ENCODE results near the gene TMEM198. TPM values are rescaled to one million over a fixed set of nuclear protein-coding genes. Genes with fewer than 3 reads are reported as not detected.

The TMEM198 gene
- total RNA-seq, 1 donor from 2014 or later, result 1.5 TPM

DNA sequence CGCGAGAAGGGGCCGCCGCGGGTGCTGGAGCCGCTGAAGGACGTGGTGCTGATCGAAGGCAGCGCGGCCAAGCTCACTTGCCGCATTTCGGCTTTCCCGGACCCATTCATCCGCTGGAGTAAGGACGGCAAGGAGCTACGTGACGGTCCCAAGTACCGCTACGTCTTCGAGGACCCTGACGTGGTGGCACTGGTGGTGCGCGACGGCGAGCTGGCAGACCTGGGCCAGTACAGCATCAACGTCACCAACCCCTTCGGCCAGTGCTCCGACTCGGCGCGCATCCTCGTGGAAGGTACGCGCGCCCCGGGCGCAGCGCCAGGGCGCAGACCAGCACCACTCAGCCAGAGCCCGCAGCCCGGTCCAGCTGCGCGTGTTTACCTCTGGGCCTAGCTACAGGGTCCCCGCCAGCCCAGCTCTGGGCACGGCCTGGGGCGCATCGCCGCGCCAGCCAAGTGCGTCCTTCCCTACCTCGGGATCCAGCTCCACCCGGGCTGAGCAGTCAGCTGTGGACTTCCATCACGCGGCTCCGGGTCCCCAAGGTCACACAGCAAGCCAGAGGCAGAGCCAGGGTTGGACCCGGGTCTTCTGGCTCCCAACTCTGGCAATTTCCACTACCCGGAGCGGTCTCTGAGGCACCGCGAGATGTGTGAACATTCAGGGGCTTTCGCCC, 46.9 kb upstream of the TMEM198 start:
- peaks cover 35% of the 10 kb centered on the region for H3K4me1 ChIP-seq
- H3K36me3 ChIP-seq, result no peaks in the 10 kb centered on the region
- no peaks in the 10 kb centered on the region for H3K27me3 ChIP-seq
- peak overlapping the region; percentile 95 for H3K27ac ChIP-seq
- peak overlapping the region; percentile 71 to 84 for H3K4me3 ChIP-seq
- DNase-seq (ENCODE audit: extremely low spot score in 2 of 2), result no peak
- intact Hi-C loops (cut with DNase I), result loop anchor here (5.0 kb wide), 1 partner anchor 145 kb away; no protein-coding TSS in a partner anchor
- no peak for TF ChIP-seq POLR2A (IDR thresholded peaks at IDR 0.05)
- TF ChIP-seq, protein P1, sequence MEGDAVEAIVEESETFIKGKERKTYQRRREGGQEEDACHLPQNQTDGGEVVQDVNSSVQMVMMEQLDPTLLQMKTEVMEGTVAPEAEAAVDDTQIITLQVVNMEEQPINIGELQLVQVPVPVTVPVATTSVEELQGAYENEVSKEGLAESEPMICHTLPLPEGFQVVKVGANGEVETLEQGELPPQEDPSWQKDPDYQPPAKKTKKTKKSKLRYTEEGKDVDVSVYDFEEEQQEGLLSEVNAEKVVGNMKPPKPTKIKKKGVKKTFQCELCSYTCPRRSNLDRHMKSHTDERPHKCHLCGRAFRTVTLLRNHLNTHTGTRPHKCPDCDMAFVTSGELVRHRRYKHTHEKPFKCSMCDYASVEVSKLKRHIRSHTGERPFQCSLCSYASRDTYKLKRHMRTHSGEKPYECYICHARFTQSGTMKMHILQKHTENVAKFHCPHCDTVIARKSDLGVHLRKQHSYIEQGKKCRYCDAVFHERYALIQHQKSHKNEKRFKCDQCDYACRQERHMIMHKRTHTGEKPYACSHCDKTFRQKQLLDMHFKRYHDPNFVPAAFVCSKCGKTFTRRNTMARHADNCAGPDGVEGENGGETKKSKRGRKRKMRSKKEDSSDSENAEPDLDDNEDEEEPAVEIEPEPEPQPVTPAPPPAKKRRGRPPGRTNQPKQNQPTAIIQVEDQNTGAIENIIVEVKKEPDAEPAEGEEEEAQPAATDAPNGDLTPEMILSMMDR (IDR thresholded peaks at IDR 0.05), result no peak
- no peak for TF ChIP-seq POLR2AphosphoS5 (IDR thresholded peaks at IDR 0.05; ENCODE audit: insufficient read depth in 1 of 2, low read depth in 1 of 2)
- H3K9me3 ChIP-seq, result no peaks in the 10 kb centered on the region

GRCh38 chr2:219497495-219498279, 46.1 kb upstream of the TMEM198 start:
- H3K9me3 ChIP-seq, result no peaks in the 10 kb centered on the region
- peaks cover 35% of the 10 kb centered on the region for H3K4me1 ChIP-seq
- H3K4me3 ChIP-seq, result peak overlapping the region; percentile 71 to 84
- peak in 1 of 2 donors; percentile 92 for DNase-seq (ENCODE audit: extremely low spot score in 2 of 2)
- TF ChIP-seq POLR2A (IDR thresholded peaks at IDR 0.05) (peak in 1 of 2 donors; percentile 74), POLR2AphosphoS5 (IDR thresholded peaks at IDR 0.05; ENCODE audit: insufficient read depth in 1 of 2, low read depth in 1 of 2) (peak in 1 of 2 donors; percentile 84)
- TF ChIP-seq, protein P1 (IDR thresholded peaks at IDR 0.05), result no peak
- H3K27me3 ChIP-seq, result no peaks in the 10 kb centered on the region
- no peaks in the 10 kb centered on the region for H3K36me3 ChIP-seq
- intact Hi-C loops (cut with DNase I), result loop anchor here (5.0 kb wide), 1 partner anchor 145 kb away; no protein-coding TSS in a partner anchor
- H3K27ac ChIP-seq, result peak overlapping the region; percentile 95

DNA sequence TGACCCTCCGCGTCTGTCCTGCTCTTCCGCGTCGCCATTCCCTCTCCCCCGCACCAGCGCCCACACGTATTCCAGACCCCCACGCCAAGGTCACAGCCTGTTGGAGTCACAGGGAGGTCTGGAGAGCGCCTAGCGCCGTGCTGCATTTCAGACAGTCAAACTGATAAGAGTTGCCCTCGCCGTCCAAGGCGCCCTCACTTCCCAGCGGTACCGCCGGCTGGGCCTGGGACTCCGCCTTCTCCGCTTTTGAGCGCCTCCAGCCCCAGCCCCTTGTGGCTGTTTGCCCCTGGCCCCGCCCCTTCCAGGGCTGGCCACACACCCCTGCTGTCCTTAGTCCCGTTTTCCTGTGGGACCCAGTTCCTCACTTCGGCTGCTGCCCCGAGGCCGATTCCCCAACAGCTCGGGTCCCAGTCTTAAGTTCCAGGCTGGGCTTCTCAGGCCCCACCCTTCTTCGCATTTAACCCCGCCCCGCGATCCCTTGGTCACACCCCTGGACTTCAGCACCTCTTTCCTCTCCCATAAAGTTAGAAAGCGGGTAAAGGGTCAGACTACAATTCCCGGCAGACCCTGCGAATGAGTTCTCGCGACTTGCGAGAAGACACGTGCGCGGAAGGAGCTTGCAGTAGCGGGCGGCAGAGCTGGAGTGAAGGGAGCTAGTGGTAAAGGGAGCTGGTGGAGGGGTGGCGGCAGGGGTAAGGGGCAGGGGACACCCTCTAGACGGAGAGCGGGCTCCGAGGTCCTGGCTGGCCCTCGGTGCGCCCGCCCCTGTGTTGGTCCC, 45.4 kb upstream of the TMEM198 start, which contains the start of gene GMPPA:
TSS of gene GMPPA (plus strand) at position 612 of the 778 bp plus-strand sequence. CDS start 1,085 bp downstream, outside the sequence.
- no peaks in the 10 kb centered on the region for H3K9me3 ChIP-seq
- peak within 1 kb of the TSS; percentile 71 to 84 for H3K4me3 ChIP-seq
- intact Hi-C loops (cut with DNase I), result loop anchor here (5.0 kb wide), 1 partner anchor 144 kb away; no protein-coding TSS in a partner anchor
- TF ChIP-seq POLR2A (IDR thresholded peaks at IDR 0.05), result peak in 1 of 2 donors; percentile 70
- peak; percentile 96 to 100 for TF ChIP-seq POLR2AphosphoS5 (IDR thresholded peaks at IDR 0.05; ENCODE audit: insufficient read depth in 1 of 2, low read depth in 1 of 2)
- TF ChIP-seq, protein P1 (IDR thresholded peaks at IDR 0.05), result no peak
- peak within 1 kb of the TSS; percentile 95 for H3K27ac ChIP-seq
- H3K36me3 ChIP-seq, result peaks cover 0 to 4% of the 10 kb centered on the region in 2 donors
- H3K4me1 ChIP-seq, result peaks cover 35% of the 10 kb centered on the region
- no peaks in the 10 kb centered on the region for H3K27me3 ChIP-seq
- peak; percentile 98 to 99 for DNase-seq (ENCODE audit: extremely low spot score in 2 of 2)

- peaks cover 0 to 6% of the 10 kb centered on the region in 2 donors for H3K36me3 ChIP-seq
- peak overlapping the region; percentile 71 to 84 for H3K4me3 ChIP-seq
- intact Hi-C loops (cut with DNase I), result loop anchor here (5.0 kb wide), 1 partner anchor 143 kb away; no protein-coding TSS in a partner anchor
- H3K4me1 ChIP-seq, result peaks cover 35% of the 10 kb centered on the region
- no peaks in the 10 kb centered on the region for H3K27me3 ChIP-seq
- H3K27ac ChIP-seq, result peak overlapping the region; percentile 95
- H3K9me3 ChIP-seq, result no peaks in the 10 kb centered on the region
- TF ChIP-seq, protein P1 (IDR thresholded peaks at IDR 0.05), result no peak
- TF ChIP-seq POLR2AphosphoS5 (IDR thresholded peaks at IDR 0.05; ENCODE audit: insufficient read depth in 1 of 2, low read depth in 1 of 2), result no peak
- no peak for TF ChIP-seq POLR2A (IDR thresholded peaks at IDR 0.05)
- DNase-seq (ENCODE audit: extremely low spot score in 2 of 2), result no peak
Observed at GRCh38 chr2:219499058-219499307, 44.8 kb upstream of the TMEM198 start.

All from vagina (tissue), 2 donors.